IPS DF 19.7 (cell line): ENCODE results near the gene AHNAK2.
"Not testable (repeated sequence)": the region's sequence is repeated elsewhere in the genome, so short reads cannot be mapped to it uniquely, and the experiment has no call there.

Experiments
- DNase-seq: peaks from one replicate; pipeline ENCODE4 v3.0.0-alpha.2; 2013; ENCODE audit warnings: low read depth, low spot score

AHNAK2 gene

DNA sequence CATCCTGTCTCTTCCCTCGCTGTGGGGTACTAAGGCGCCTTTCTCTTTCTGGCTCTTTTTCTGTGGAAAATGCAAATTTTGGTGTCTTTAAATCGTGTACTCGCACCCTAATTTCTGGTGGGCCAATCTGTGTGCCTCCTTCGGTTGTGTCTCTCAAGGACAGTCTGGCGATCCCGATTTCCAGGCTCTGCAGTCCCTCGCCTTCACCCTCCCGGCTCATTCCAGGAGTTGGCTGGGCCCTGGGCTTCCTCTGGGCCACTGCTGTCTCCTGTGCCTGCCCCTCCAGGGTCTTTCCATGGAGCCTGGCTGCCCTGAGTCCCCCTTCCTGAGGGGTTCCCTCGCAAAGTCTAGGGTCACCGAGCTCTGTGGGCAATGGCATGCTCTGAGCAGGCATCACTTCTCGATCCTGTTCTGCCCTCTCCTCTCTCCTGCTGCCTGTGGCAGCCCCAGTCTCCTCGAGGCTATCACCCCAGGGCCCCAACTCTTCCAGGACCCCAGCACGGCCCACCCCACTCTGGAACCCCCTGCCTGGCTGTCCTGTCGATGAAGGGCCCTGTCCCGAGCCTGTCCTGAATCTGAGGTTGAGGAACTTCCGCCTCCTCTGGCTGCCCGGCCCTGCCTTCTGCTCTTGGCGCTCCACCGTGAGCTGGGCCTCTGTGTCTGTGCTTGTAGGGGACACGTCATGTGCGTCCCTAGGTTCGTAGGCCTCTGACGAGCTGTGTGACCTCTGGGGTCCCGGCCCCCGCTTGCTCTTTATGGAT, 24.1 kb downstream of the AHNAK2 start:
- DNase-seq: no peak

DNA sequence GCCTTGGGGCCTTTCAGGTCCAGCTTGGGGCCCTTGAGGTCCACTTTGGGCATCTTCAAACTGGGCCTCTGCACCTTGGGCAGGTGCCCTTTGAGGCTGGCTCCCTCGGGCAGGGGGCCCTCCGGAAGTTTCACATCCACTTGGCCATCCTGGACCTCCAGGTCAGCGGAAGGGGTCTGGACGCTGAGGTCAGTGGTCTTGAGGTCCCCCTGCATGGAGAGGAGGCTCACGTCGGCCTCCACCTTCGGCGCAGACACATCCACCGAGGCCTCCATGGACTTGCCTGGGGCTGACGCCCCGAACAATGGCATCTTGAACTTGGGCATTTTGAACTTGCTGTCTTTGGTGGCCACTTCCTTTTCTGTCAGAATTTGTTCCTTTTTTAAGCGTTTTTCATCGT, 25.1 kb downstream of the AHNAK2 start:
- no peak for DNase-seq

DNA sequence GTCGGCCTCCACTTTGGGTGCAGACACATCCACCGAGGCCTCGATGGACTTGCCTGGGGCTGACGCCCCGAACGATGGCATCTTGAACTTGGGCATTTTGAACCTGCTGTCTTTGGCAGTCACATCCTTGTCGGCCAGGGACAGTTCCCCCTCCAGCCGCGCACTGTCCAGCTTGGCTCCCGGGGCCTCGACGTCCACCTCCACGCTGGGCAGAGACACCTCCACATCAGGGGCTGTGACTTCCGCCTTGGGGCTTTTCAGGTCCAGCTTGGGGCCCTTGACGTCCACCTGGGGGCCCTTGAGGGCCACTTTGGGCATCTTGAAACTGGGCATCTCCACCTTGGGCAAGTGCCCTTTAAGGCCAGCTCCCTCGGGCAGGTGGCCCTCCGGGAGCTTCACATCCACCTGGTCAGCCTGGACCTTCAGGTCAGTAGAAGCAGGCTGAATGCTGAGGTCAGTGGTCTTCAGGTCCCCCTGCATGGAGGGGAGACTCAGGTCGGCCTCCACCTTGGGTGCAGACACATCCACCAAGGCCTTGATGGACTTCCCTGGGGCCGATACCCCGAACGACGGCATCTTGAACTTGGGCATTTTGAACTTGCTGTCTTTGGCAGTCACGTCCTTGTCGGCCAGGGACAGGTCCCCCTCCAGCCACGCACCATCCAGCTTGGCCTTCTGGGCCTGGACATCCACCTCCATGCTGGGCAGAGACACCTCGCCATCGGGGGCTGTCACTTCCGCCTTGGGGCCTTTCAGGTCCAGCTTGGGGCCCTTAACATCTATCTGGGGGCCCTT, 26.1 kb downstream of the AHNAK2 start:
- not testable (repeated sequence) for DNase-seq

DNA sequence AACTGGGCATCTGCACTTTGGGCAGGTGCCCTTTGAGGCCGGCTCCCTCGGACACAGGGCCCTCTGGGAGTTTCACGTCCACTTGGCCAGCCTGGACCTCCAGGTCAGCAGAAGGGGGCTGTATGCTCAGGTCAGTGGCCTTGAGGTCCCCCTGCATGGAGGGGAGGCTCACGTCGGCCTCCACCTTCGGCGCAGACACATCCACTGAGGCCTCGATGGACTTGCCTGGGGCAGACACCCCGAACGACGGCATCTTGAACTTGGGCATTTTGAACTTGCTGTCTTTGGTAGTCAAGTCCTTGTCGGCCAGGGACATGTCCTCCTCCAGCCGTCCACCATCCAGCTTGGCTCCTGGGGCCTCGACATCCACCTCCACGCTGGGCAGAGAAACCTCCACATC, 27.5 kb downstream of the AHNAK2 start:
- not testable (repeated sequence) for DNase-seq

DNA sequence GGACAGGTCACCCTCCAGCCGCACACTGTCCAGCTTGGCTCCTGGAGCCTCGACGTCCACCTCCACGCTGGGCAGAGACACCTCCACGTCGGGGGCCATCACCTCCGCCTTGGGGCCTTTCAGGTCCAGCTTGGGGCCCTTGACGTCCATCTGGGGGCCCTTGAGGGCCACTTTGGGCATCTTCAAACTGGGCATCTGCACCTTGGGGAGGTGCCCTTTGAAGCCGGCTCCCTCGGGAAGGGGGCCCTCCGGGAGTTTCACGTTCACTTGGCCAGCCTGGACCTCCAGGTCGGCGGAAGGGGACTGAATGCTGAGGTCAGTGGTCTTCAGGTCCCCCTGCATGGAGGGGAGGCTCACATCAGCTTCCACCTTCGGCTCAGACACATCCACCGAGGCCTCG, 28.2 kb downstream of the AHNAK2 start:
- DNase-seq: no peak

DNA sequence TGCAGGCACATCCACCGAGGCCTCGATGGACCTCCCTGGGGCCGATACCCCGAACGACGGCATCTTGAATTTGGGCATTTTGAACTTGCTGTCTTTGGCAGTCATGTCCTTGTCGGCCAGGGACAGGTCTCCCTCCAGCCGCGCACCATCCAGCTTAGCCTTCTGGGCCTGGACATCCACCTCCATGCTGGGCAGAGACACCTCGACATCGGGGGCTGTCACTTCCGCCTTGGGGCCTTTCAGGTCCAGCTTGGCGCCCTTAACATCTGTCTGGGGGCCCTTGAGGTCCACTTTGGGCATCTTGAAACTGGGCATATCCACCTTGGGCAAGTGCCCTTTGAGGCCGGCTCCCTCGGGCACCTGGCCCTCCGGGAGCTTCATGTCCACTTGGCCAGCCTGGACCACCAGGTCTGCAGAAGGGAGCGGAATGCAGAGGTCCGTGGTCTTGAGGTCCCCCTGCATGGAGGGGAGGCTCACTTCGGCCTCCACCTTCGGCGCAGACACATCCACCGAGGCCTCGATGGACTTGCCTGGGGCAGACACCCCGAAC, 28.7 kb downstream of the AHNAK2 start:
- DNase-seq: not testable (repeated sequence)

DNA sequence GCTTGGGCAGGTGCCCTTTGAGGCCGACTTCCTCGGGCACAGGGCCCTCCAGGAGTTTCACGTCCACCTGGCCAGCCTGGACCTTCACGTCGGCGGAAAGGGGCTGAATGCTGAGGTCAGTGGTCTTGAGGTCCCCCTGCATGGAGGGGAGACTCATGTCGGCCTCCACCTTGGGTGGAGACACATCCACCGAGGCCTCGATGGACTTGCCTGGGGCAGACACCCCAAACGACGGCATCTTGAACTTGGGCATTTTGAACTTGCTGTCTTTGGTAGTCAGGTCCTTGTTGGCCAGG, 29.5 kb downstream of the AHNAK2 start:
- DNase-seq: no peak

DNA sequence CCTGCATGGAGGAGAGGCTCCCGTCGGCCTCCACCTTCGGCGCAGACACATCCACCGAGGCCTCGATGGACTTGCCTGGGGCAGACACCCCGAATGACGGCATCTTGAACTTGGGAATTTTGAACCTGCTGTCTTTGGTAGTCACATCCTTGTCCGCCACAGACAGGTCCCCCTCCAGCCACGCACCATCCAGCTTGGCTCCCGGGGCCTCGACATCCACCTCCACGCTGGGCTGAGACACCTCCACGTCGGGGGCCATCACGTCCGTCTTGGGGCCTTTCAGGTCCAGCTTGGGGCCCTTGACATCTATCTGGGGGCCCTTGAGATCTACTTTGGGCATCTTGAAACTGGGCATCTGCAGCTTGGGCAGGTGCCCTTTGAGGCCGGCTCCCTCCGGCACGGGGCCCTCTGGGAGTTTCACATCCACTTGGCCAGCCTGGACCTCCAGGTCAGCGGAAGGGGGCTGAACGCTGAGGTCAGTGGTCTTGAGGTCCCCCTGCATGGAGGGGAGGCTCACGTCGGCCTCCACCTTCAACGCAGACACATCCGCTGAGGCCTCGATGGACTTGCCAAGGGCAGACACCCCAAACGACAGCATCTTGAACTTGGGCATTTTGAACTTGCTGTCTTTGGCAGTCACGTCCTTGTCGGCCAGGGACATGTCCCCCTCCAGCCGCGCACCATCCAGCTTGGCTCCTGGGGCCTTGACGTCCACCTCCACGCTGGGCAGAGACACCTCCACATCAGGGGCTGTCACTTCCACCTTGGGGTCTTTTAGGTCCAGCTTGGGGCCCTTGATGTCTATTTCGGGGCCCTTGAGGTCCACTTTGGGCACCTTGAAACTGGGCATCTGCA, 30.1 kb downstream of the AHNAK2 start:
- not testable (repeated sequence) for DNase-seq

DNA sequence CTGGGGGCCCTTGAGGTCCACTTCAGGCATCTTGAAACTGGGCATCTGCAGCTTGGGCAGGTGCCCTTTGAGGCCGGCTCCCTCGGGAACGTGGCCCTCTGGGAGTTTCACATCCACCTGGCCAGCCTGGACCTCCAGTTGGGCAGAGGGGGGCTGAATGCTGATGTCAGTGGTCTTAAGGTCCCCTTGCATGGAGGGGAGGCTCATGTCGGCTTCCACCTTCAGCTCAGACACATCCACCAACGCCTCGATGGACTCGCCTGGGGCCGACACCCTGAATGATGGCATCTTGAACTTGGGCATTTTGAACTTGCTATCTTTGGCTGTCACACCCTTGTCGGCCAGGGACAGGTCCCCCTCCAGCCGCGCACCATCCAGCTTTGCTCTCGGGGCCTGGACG, 31.0 kb downstream of the AHNAK2 start:
- not testable (repeated sequence) for DNase-seq

DNA sequence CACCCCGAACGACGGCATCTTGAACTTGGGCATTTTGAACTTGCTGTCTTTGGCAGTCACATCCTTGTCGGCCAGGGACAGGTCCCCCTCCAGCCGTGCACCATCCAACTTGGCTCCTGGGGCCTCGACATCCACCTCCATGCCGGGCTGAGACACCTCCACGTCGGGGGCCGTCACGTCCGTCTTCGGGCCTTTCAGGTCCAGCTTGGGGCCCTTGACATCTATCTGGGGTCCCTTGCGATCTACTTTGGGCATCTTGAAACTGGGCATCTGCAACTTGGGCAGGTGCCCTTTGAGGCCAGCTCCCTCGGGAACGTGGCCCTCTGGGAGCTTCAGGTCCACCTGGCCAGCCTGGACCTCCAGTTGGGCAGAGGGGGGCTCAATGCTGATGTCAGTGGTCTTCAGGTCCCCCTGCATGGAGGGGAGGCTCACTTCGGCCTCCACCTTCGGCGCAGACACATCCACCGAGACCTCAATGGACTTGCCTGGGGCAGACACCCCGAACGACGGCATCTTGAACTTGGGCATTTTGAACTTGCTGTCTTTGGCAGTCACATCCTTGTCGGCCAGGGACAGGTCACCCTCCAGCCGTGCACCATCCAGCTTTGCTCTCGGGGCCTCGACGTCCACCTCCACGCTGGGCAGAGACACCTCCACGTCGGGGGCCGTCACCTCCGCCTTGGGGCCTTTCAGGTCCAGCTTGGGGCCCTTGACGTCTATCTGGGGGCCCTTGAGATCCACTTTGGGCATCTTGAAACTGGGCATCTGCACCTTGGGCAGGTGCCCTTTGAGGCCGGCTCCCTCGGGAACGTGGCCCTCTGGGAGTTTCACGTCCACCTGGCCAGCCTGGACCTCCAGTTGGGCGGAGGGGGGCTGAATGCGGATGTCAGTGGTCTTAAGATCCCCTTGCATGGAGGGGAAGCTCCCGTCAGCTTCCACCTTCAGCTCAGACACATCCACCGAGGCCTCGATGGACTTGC, 31.9 kb downstream of the AHNAK2 start:
- DNase-seq: not testable (repeated sequence)

DNA sequence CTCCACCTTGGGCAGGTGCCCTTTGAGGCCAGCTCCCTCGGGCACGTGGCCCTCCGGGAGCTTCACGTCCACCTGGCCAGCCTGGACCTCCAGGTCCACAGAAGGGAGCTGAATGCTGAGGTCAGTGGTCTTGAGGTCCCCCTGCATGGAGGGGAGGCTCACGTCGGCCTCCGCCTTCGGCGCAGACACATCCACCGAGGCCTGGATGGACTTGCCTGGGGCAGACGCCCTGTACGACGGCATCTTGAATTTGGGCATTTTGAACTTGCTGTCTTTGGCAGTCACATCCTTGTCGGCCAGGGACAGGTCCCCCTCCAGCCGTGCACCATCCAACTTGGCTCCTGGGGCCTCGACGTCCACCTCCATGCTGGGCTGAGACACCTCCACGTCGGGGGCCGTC, 32.9 kb downstream of the AHNAK2 start:
- not testable (repeated sequence) for DNase-seq

DNA sequence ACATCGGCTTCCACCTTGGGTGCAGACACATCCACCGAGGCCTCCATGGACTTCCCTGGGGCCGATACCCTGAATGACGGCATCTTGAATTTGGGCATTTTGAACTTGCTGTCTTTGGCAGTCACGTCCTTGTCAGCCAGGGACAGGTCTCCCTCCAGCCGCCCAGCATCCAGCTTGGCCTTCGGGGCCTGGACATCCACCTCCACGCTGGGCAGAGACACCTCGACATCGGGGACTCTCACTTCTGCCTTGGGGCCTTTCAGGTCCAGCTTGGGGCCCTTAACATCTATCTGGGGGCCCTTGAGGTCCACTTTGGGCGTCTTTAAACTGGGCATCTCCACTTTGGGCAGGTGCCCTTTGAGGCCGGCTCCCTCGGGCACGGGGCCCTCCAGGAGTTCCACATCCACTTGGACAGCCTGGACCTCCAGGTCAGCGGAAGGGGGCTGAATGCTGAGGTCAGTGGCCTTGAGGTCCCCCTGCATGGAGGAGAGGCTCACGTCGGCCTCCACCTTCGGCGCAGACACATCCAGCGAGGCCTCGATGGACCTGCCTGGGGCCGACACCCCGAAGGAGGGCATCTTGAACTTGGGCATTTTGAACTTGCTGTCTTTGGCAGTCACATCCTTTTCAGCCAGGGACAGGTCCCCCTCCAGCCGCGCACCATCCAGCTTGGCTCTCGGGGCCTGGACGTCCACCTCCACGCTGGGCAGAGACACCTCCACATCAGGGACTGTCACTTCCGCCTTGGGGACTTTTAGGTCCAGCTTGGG, 33.6 kb downstream of the AHNAK2 start:
- DNase-seq: not testable (repeated sequence)

DNA sequence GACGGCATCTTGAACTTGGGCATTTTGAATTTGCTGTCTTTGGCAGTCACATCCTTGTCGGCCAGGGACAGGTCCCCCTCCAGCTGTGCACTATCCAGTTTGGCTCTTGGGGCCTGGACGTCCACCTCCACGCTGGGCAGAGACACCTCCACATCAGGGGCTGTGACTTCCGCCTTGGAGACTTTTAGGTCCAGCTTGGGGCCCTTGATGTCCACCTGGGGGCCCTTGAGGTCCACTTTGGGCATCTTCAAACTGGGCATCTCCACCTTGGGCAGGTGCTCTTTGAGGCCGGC, 34.2 kb downstream of the AHNAK2 start:
- DNase-seq: not testable (repeated sequence)

DNA sequence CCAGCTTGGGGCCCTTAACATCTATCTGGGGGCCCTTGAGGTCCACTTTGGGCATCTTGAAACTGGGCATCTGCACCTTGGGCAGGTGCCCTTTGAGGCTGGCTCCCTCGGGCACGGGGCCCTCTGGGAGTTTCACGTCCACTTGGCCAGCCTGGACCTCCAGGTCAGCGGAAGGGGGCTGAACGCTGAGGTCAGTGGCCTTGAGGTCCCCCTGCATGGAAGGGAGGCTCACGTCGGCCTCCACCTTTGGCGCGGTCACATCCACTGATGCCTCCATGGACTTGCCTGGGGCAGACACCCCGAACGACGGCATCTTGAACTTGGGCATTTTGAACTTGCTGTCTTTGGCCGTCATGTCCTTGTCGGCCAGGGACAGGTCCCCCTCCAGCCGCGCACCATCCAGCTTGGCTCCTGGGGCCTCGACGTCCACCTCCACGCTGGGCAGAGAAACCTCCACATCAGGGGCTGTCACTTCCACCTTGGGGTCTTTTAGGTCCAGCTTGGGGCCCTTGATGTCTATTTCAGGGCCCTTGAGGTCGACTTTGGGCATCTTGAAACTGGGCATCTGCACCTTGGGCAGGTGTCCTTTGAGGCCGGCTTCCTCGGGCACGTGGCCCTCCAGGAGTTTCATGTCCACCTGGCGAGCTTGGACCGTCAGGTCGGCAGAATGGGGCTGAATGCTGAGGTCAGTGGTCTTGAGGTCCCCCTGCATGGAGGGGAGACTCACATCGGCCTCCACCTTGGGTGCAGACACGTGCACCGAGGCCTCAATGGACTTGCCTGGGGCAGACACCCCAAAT, 34.8 kb downstream of the AHNAK2 start:
- not testable (repeated sequence) for DNase-seq

DNA sequence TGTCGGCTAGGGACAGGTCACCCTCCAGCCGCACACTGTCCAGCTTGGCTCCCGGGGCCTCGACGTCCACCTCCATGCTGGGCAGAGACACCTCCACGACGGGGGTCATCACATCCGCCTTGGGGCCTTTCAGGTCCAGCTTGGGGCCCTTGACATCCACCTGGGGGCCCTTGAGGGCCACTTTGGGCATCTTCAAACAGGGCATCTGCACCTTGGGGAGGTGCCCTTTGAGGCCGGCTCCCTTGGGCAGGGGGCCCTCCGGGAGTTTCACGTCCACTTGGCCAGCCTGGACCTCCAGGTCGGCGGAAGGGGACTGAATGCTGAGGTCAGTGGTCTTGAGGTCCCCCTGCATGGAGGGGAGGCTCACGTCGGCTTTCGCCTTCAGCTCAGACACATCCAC, 35.6 kb downstream of the AHNAK2 start:
- no peak for DNase-seq

DNA sequence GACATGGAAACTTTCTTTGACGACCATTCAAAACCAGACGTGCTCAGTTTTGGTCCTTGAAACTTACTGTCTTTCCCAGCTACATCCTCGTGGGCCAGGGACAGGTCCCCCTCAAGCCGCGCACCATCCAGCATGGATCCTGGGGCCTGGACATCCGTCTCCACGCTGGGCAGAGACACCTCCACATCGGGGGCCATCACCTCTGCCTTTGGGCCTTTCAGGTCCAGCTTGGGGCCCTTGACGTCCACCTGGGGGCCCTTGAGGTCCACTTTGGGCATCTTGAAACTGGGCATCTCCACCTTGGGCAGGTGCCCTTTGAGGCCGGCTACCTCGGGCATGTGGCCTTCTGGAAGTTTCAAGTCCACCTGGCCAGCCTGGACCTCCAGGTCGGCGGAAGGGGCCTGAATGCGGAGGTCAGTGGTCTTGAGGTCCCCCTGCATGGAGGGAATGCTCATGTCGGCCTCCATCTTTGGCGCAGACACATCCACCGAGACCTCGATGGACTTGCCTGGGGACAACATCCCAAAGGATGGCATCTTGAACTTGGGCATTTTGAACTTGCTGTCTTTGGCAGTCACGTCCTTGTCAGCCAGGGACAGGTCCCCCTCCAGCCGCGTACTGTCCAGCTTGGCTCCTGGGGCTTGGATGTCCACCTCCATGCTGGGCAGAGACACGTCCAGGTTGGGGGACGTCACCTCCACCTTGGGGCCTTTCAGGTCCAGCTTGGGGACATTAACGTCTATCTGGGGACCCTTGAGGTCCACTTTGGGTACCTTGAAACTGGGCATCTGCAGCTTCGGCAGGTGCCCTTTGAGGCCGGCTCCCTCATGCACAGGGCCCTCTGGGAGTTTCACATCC, 36.4 kb downstream of the AHNAK2 start:
- no peak for DNase-seq

DNA sequence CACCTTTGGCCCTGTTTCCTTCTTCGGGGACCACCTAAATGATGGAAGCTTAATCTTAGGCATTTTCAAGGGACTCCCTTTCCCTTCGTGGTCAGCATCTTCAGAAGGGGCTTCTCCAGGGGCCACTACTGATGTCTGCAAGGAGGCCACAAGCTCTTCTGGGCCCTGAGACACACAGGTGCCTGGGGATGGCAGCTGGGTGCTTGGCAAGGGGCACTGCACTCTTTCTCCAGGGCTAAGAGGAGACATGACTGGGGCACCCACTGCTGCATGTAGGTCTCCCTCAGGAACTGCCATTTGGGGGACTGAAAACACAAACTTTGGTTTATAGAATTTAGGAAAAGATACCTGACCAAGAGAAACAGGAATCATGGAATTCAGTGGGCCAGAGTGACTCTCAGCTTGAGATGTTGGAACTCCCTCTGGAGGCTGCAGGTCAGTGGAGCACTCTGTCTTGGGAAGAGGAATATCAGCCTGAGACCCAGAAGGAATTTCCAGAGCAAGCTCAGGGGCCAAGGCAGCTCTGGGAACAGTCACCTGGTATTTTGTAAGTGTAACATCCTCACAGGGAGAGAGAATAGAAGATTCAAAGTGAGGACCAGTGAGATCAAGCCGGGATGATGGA, 37.5 kb downstream of the AHNAK2 start:
- DNase-seq: no peak
